RWPE1 (cell line): ENCODE measurements around the gene NKX2-3.

Experiments
- CTCF ChIA-PET: fragments of 350-600 bp; sonication (Branson Sonifier 250); formaldehyde crosslinking; extraction: SDS; loops from one replicate; lab custom pipeline; 2021; lab: Yijun Ruan, JAX
- POLR2A ChIA-PET: fragments of 400-600 bp; formaldehyde crosslinking; extraction: SDS; loops from one replicate; lab custom pipeline; 2020; ENCODE audit warnings: antibody characterized with exemption; ENCODE audit not compliant: low non-redundant PET; lab: Yijun Ruan, JAX
- DNase-seq: peaks from one replicate; pipeline ENCODE4 v3.0.0; 2012; ENCODE audit warnings: low spot score
- H3K27ac ChIP-seq: fragments of 450-650 bp; 2 replicates; pipeline ENCODE4 v1.5.1; 2017
- CTCF ChIP-seq: fragments of 450-650 bp; conservative IDR thresholded peaks from 2 replicates; pipeline ENCODE4 v1.5.1; 2017; ENCODE audit warnings: low read depth, mild to moderate bottlenecking

The NKX2-3 gene

GRCh38 chr10:99532687-99533495 lies at the start of gene NKX2-3:
Gene NKX2-3 (plus strand): TSS chr10:99532942. CDS start chr10:99533132, 190 bp downstream.
- ChIA-PET POLR2A (no interaction called here), CTCF (no interaction called here)
- no peak for TF ChIP-seq CTCF
- no peak within 1 kb of the TSS for H3K27ac ChIP-seq
- peak; percentile 71 for DNase-seq

GRCh38 chr10:99484626-99485581 lies 47.8 kb upstream of the NKX2-3 start:
- DNase-seq, result peak; percentile 46
- peak; percentile 11; the same call in 1 of the 2 replicates for TF ChIP-seq CTCF
- POLR2A ChIA-PET, result no interaction called here
- no peak overlapping the region for H3K27ac ChIP-seq
- CTCF ChIA-PET, result interaction anchor here (0.5 to 2.4 kb wide), 16 partner anchors 11 to 831 kb away, joined by 3 to 9 read pairs (median 4); no protein-coding TSS in a partner anchor

GRCh38 chr10:99487125-99487807 lies 45.5 kb upstream of the NKX2-3 start:
- ChIA-PET POLR2A (no interaction called here), CTCF (interaction anchor here (0.6 to 0.9 kb wide), 2 partner anchors 46 to 1365 kb away, joined by 3 to 4 read pairs; no protein-coding TSS in a partner anchor)
- no peak for DNase-seq
- TF ChIP-seq CTCF, result no peak
- no peak overlapping the region for H3K27ac ChIP-seq

GRCh38 chr10:99489271-99489670 lies 43.5 kb upstream of the NKX2-3 start:
- TF ChIP-seq CTCF, result no peak
- no peak overlapping the region for H3K27ac ChIP-seq
- CTCF ChIA-PET, result no interaction called here
- no peak for DNase-seq
- POLR2A ChIA-PET, result no interaction called here

GRCh38 chr10:99497343-99498025 lies 35.3 kb upstream of the NKX2-3 start:
- H3K27ac ChIP-seq, result no peak overlapping the region
- CTCF ChIA-PET, result no interaction called here
- DNase-seq, result no peak
- POLR2A ChIA-PET, result no interaction called here
- no peak for TF ChIP-seq CTCF
